Transverse colon (tissue), 3 donors: Measurements from ENCODE around the gene CXCL9.

ENCODE experiments used
- POLR2A ChIP-seq: fragments of 450-650 bp; IDR thresholded peaks from one replicate; pipeline ENCODE4 v1.6.1; 2016; ENCODE audit warnings: antibody characterized with exemption, mild to moderate bottlenecking, moderate library complexity
- TF ChIP-seq, protein P1 (sequence below), 5 experiments: fragments of 200-600 bp in 3 of 5; fragments of 450-650 bp in 2 of 5; sonication (generic) in 3 of 5; IDR thresholded peaks; 1 replicate in 2 of 5; 2 replicates in 3 of 5; pipeline ENCODE4 v1.5.1; 2016 to 2017; ENCODE audit warnings: antibody characterized with exemption in 5 of 5, inconsistent platforms in 3 of 5, mild to moderate bottlenecking in 2 of 5, moderate library complexity in 1 of 5

DNA sequence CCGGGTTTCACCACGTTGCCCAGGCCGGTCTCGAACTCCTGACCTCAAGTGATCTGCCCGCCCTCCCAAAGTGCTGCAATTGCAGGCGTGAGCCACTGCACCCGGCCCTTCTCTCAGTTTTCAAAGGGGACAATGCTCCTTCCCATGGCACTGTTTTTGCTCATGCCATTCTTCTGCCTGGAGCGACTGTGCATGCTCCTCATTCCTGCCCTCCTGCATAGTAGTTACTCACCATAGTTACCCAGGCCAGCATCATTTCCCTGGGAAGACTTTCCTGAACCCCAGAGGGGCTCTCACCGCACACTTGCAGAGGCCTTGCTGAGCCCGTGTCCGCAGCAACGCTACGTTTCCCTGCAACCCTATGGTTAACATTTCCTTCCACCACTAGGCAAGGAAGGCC, 3.3 kb upstream of the CXCL9 start:
- TF ChIP-seq, protein P1, sequence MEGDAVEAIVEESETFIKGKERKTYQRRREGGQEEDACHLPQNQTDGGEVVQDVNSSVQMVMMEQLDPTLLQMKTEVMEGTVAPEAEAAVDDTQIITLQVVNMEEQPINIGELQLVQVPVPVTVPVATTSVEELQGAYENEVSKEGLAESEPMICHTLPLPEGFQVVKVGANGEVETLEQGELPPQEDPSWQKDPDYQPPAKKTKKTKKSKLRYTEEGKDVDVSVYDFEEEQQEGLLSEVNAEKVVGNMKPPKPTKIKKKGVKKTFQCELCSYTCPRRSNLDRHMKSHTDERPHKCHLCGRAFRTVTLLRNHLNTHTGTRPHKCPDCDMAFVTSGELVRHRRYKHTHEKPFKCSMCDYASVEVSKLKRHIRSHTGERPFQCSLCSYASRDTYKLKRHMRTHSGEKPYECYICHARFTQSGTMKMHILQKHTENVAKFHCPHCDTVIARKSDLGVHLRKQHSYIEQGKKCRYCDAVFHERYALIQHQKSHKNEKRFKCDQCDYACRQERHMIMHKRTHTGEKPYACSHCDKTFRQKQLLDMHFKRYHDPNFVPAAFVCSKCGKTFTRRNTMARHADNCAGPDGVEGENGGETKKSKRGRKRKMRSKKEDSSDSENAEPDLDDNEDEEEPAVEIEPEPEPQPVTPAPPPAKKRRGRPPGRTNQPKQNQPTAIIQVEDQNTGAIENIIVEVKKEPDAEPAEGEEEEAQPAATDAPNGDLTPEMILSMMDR (IDR thresholded peaks at IDR 0.05) = no peak
- no peak for TF ChIP-seq POLR2A
